CD4-positive, alpha-beta memory T cell (primary cell): ENCODE results near the gene FANCF. TPM values are rescaled to one million over a fixed set of nuclear protein-coding genes. Genes with fewer than 3 reads are reported as not detected.

Experiments used
- CTCF ChIA-PET: fragments of 350-600 bp; sonication (Branson Sonifier 250); formaldehyde crosslinking; loops from one replicate; lab custom pipeline; 2021; ENCODE audit warnings: inconsistent platforms; ENCODE audit not compliant: partially characterized antibody; lab: Charles Lee
- POLR2A ChIA-PET: fragments of 350-600 bp; sonication (Branson Sonifier 250); formaldehyde crosslinking; loops from one replicate; lab custom pipeline; 2021; ENCODE audit not compliant: partially characterized antibody; lab: Charles Lee
- DNase-seq, 5 donors: peaks; one replicate each; pipeline versions ENCODE4 v3.0.0 to v3.0.0-alpha.2; 2020 to 2022; ENCODE audit warnings: mixed read lengths in 1 of 5
- H3K27ac ChIP-seq: one replicate; pipeline ENCODE4 v1.7.0; 2013; ENCODE audit warnings: low read depth, low read length
- H3K27me3 ChIP-seq: 2 replicates; pipeline ENCODE4 v1.7.0; 2013; ENCODE audit warnings: mild to moderate bottlenecking, low read length, moderate library complexity; ENCODE audit not compliant: insufficient read depth
- H3K36me3 ChIP-seq: 2 replicates; pipeline ENCODE4 v1.7.0; 2013; ENCODE audit warnings: mild to moderate bottlenecking, low read length, moderate library complexity; ENCODE audit not compliant: insufficient read depth
- H3K4me1 ChIP-seq: 2 replicates; pipeline ENCODE4 v1.7.0; 2013; ENCODE audit warnings: mild to moderate bottlenecking, low read length, moderate library complexity; ENCODE audit not compliant: insufficient read depth
- H3K4me3 ChIP-seq, 2 donors: one replicate each; pipeline ENCODE4 v1.7.0; 2013; ENCODE audit warnings: low read length in 2 of 2, mild to moderate bottlenecking in 1 of 2
- H3K9me3 ChIP-seq, 2 donors: one replicate each; pipeline ENCODE4 v1.7.0; 2013; ENCODE audit warnings: low read length in 2 of 2, control low read depth in 1 of 2; ENCODE audit not compliant: control insufficient read depth in 1 of 2
- H3K27ac Mint-ChIP-seq, 7 donors: one replicate each; pipeline ENCODE4 v1.8.0; 2020 to 2021; ENCODE audit warnings: mixed read lengths in 7 of 7, mild to moderate bottlenecking in 6 of 7, inconsistent platforms in 3 of 7, moderate library complexity in 3 of 7
- H3K27me3 Mint-ChIP-seq, 2 donors: one replicate each; pipeline ENCODE4 v1.8.0; 2020 to 2021; ENCODE audit warnings: mixed read lengths in 2 of 2
- H3K36me3 Mint-ChIP-seq, 2 donors: one replicate each; pipeline ENCODE4 v1.8.0; 2020 to 2021; ENCODE audit warnings: mixed read lengths in 2 of 2, inconsistent platforms in 1 of 2, mild to moderate bottlenecking in 1 of 2
- H3K4me1 Mint-ChIP-seq, 4 donors: one replicate each; pipeline ENCODE4 v1.8.0; 2020 to 2021; ENCODE audit warnings: mixed read lengths in 4 of 4, mild to moderate bottlenecking in 1 of 4
- H3K4me3 Mint-ChIP-seq, 8 donors: one replicate each; pipeline ENCODE4 v1.8.0; 2020 to 2021; ENCODE audit warnings: mixed read lengths in 8 of 8, mild to moderate bottlenecking in 7 of 8, moderate library complexity in 6 of 8, inconsistent platforms in 3 of 8
- H3K9me3 Mint-ChIP-seq, 8 donors: one replicate each; pipeline ENCODE4 v1.8.0; 2020 to 2021; ENCODE audit warnings: mixed read lengths in 8 of 8, mild to moderate bottlenecking in 5 of 8, inconsistent platforms in 3 of 8, moderate library complexity in 1 of 8
- intact Hi-C: fragments of 100-400 bp; cut with micrococcal nuclease; formaldehyde crosslinking; loops from one replicate; pipeline ENCODE4 v1.15.1; 2023
- polyA plus RNA-seq, 2 donors: library from polyadenylated mRNA; unstranded; fragments of 300-500 nt; fragmentation: Illumina TruSeq; gene quantifications; one replicate each; pipeline ENCODE4 v1.2.3, GENCODE V29; 2021
- total RNA-seq, 2 experiments: library from RNA; stranded (reverse); gene quantifications; one replicate each; pipeline ENCODE4 v1.2.3, GENCODE V29; 2021

The FANCF gene
- total and polyA plus RNA-seq, 4 experiments from 2014 or later, result 8.6 to 23.5 (median 20.0) TPM

GRCh38 chr11:22624742-22625447, 728 bp downstream of the FANCF start:
- peak overlapping the region; percentile 93 to 99 for H3K4me3 ChIP-seq
- Mint-ChIP-seq H3K36me3 (peaks cover 11 to 27% of the 10 kb centered on the region in 2 donors), H3K9me3 (peaks cover 0 to under 1% (median 0%) of the 10 kb centered on the region in 8 donors), H3K27me3 (no peaks in the 10 kb centered on the region), H3K4me3 (peak overlapping the region; percentile 98 to 100 (median 99)), H3K4me1 (peaks cover 31 to 48% (median 38%) of the 10 kb centered on the region in 4 donors), H3K27ac (peak overlapping the region; percentile 98 to 100 (median 99))
- peaks cover 45% of the 10 kb centered on the region for H3K4me1 ChIP-seq
- no peaks in the 10 kb centered on the region for H3K36me3 ChIP-seq
- H3K27ac ChIP-seq, result peak overlapping the region; percentile 92
- no peaks in the 10 kb centered on the region for H3K9me3 ChIP-seq
- POLR2A ChIA-PET, result interaction anchor here (0.8 to 2.6 kb wide), 5 partner anchors 8 to 204 kb away, joined by 3 to 35 read pairs (median 4); partner anchors contain the start of gene SVIP
- CTCF ChIA-PET, result interaction anchor here (0.8 to 2.3 kb wide), 5 partner anchors 32 to 209 kb away, joined by 3 to 16 read pairs (median 3); partner anchors contain the start of gene SVIP
- H3K27me3 ChIP-seq, result no peaks in the 10 kb centered on the region
- DNase-seq, result peak in 4 of 5 donors; percentile 64 to 74 (median 69)
- intact Hi-C loops, result loop anchor here (1.0 to 10.0 kb wide), 2 partner anchors 204 to 290 kb away; partner anchors contain the start of genes SLC17A6 and SVIP

- H3K27ac Mint-ChIP-seq, result no peak overlapping the region
- H3K36me3 ChIP-seq, result no peaks in the 10 kb centered on the region
These were observed 7.8 kb downstream of the FANCF start for GRCh38 chr11:22617868-22618267.

GRCh38 chr11:22603933-22604332, 21.7 kb downstream of the FANCF start:
- POLR2A ChIA-PET, result no interaction called here
- DNase-seq, result no peak
- CTCF ChIA-PET, result no interaction called here
- intact Hi-C loops, result no loop called here
- Mint-ChIP-seq H3K36me3 (no peaks in the 10 kb centered on the region), H3K4me1 (no peaks in the 10 kb centered on the region), H3K9me3 (peaks cover 0 to 5% (median 0%) of the 10 kb centered on the region in 8 donors), H3K4me3 (no peak overlapping the region), H3K27me3 (peaks cover 4 to 6% of the 10 kb centered on the region in 2 donors), H3K27ac (no peak overlapping the region)
- H3K36me3 ChIP-seq, result no peaks in the 10 kb centered on the region
- no peaks in the 10 kb centered on the region for H3K9me3 ChIP-seq
- H3K27ac ChIP-seq, result no peak overlapping the region
- H3K4me1 ChIP-seq, result no peaks in the 10 kb centered on the region
- H3K27me3 ChIP-seq, result no peaks in the 10 kb centered on the region
- no peak overlapping the region for H3K4me3 ChIP-seq

More at GRCh38 chr11:22617868-22618267, 7.8 kb downstream of the FANCF start:
- H3K4me3 Mint-ChIP-seq, result no peak overlapping the region
- POLR2A ChIA-PET, result no interaction called here
- no peaks in the 10 kb centered on the region for H3K27me3 ChIP-seq
- no peak for DNase-seq
- H3K27me3 Mint-ChIP-seq, result peaks cover 0 to 2% of the 10 kb centered on the region in 2 donors
- no peak overlapping the region for H3K4me3 ChIP-seq
- no peak overlapping the region for H3K27ac ChIP-seq
- peaks cover 0 to 6% (median 0%) of the 10 kb centered on the region in 8 donors for H3K9me3 Mint-ChIP-seq
- peaks cover 18% of the 10 kb centered on the region for H3K4me1 ChIP-seq
- H3K4me1 Mint-ChIP-seq, result peaks cover 15 to 21% (median 17%) of the 10 kb centered on the region in 4 donors
- CTCF ChIA-PET, result no interaction called here
- peaks cover 17 to 20% of the 10 kb centered on the region in 2 donors for H3K36me3 Mint-ChIP-seq
- intact Hi-C loops, result no loop called here
- H3K9me3 ChIP-seq, result no peaks in the 10 kb centered on the region

GRCh38 chr11:22602504-22602903, 23.1 kb downstream of the FANCF start:
- no peaks in the 10 kb centered on the region for H3K36me3 ChIP-seq
- no peaks in the 10 kb centered on the region for H3K9me3 ChIP-seq
- no peaks in the 10 kb centered on the region for H3K36me3 Mint-ChIP-seq
- ChIA-PET POLR2A (no interaction called here), CTCF (no interaction called here)
- H3K4me1 Mint-ChIP-seq, result no peaks in the 10 kb centered on the region
- no peak for DNase-seq
- H3K4me3 ChIP-seq, result no peak overlapping the region
- H3K27ac ChIP-seq, result no peak overlapping the region
- no peak overlapping the region for H3K4me3 Mint-ChIP-seq
- no peaks in the 10 kb centered on the region for H3K27me3 ChIP-seq
- H3K27ac Mint-ChIP-seq, result no peak overlapping the region
- peaks cover 0 to 5% (median 0%) of the 10 kb centered on the region in 8 donors for H3K9me3 Mint-ChIP-seq
- H3K4me1 ChIP-seq, result no peaks in the 10 kb centered on the region
- intact Hi-C loops, result no loop called here
- peaks cover 3 to 8% of the 10 kb centered on the region in 2 donors for H3K27me3 Mint-ChIP-seq

- Histone ChIP-seq H3K27ac (no peak overlapping the region), H3K4me3 (no peak overlapping the region), H3K9me3 (no peaks in the 10 kb centered on the region), H3K27me3 (no peaks in the 10 kb centered on the region), H3K4me1 (no peaks in the 10 kb centered on the region), H3K36me3 (no peaks in the 10 kb centered on the region)
- Mint-ChIP-seq H3K4me1 (no peaks in the 10 kb centered on the region), H3K9me3 (peaks cover 0 to 10% (median 6%) of the 10 kb centered on the region in 8 donors), H3K27me3 (peaks cover 5 to 8% of the 10 kb centered on the region in 2 donors), H3K27ac (no peak overlapping the region), H3K4me3 (no peak overlapping the region), H3K36me3 (no peaks in the 10 kb centered on the region)
- DNase-seq, result no peak
- POLR2A ChIA-PET, result no interaction called here
- intact Hi-C loops, result no loop called here
- CTCF ChIA-PET, result no interaction called here
These were observed 26.2 kb downstream of the FANCF start for GRCh38 chr11:22599458-22599857.

DNA sequence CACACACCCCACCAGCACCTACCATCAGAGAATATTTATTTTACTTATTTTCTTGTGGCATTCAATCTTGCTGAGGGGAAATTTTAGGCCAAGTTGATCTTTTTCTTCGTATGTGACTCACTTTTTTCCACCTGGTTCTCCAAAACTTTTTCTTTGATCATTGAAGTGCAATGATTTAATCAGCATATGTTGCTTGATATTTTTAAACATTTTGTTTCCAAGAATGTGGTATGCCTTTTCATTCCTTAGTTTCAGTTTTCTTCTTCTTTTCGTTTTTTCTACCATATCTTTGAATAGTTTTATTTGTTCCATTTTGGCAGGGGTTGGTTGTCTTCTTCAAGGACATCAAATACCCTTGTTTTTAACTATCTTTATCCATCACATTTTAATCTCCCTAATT, 28.6 kb downstream of the FANCF start:
- Mint-ChIP-seq H3K36me3 (no peaks in the 10 kb centered on the region), H3K9me3 (peaks cover 0 to 10% (median 8%) of the 10 kb centered on the region in 8 donors), H3K4me1 (no peaks in the 10 kb centered on the region), H3K4me3 (no peak overlapping the region), H3K27me3 (peaks cover 5 to 13% of the 10 kb centered on the region in 2 donors), H3K27ac (no peak overlapping the region)
- Histone ChIP-seq H3K27ac (no peak overlapping the region), H3K9me3 (no peaks in the 10 kb centered on the region), H3K4me1 (no peaks in the 10 kb centered on the region), H3K4me3 (no peak overlapping the region), H3K27me3 (no peaks in the 10 kb centered on the region), H3K36me3 (no peaks in the 10 kb centered on the region)
- DNase-seq, result no peak
- intact Hi-C loops, result no loop called here
- ChIA-PET POLR2A (no interaction called here), CTCF (no interaction called here)

DNA sequence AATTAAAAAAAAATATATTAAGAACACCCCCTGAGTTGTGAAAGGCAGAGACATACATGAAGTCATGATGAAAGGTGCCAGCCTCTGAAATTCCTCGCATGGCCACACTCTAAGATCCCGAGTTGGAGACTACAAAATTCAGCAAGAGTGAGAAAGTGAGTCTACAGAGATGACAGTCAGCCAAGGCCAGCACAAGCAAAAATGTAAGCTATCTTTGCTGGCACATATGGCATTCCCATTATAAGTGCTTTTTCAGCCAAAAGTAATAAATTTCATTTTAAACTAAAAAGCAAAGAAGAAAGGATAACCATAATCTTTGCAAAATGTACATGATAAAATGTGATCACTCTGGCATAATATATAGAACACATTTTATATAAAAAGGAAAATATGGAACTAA, 40.6 kb downstream of the FANCF start:
- Mint-ChIP-seq H3K4me3 (no peak overlapping the region), H3K4me1 (no peaks in the 10 kb centered on the region), H3K36me3 (no peaks in the 10 kb centered on the region), H3K27ac (no peak overlapping the region), H3K9me3 (no peaks in the 10 kb centered on the region), H3K27me3 (peaks cover 2 to 5% of the 10 kb centered on the region in 2 donors)
- H3K36me3 ChIP-seq, result no peaks in the 10 kb centered on the region
- H3K4me1 ChIP-seq, result no peaks in the 10 kb centered on the region
- no peaks in the 10 kb centered on the region for H3K9me3 ChIP-seq
- no peaks in the 10 kb centered on the region for H3K27me3 ChIP-seq
- H3K27ac ChIP-seq, result no peak overlapping the region
- intact Hi-C loops, result no loop called here
- ChIA-PET POLR2A (no interaction called here), CTCF (interaction anchor here (0.5 kb wide), 1 partner anchor 204 kb away, joined by 3 read pairs; no protein-coding TSS in a partner anchor)
- no peak for DNase-seq
- H3K4me3 ChIP-seq, result no peak overlapping the region
